Measurements from ENCODE around the gene CCDC78.

Gene CCDC78

GRCh38 chr16:695355-696089 is 30.7 kb downstream of the CCDC78 start:
- TF ChIP-seq FOXP2 (optimal IDR thresholded peaks at IDR 0.05; ENCODE audit: borderline replicate concordance, extremely low read depth, extremely low read length, insufficient read depth) (no peak), REST (IDR thresholded peaks at IDR 0.05; ENCODE audit: insufficient read depth in 1 of 2, low read depth in 2 of 2, low read length in 2 of 2) (no peak), TAF1 (IDR thresholded peaks at IDR 0.05; ENCODE audit: borderline replicate concordance, insufficient read depth, low read length) (no peak), SIN3A (IDR thresholded peaks at IDR 0.05; ENCODE audit: borderline replicate concordance, insufficient read depth, low read length) (no peak), POLR2AphosphoS5 (IDR thresholded peaks at IDR 0.05; ENCODE audit: low read depth, low read length) (no peak)

GRCh38 chr16:694863-695354 is 31.3 kb downstream of the CCDC78 start:
- TF ChIP-seq POLR2AphosphoS5 (IDR thresholded peaks at IDR 0.05; ENCODE audit: low read depth, low read length) (no peak), REST (IDR thresholded peaks at IDR 0.05; ENCODE audit: insufficient read depth in 1 of 2, low read depth in 2 of 2, low read length in 2 of 2) (no peak), SIN3A (IDR thresholded peaks at IDR 0.05; ENCODE audit: borderline replicate concordance, insufficient read depth, low read length) (no peak), TAF1 (IDR thresholded peaks at IDR 0.05; ENCODE audit: borderline replicate concordance, insufficient read depth, low read length) (no peak), FOXP2 (optimal IDR thresholded peaks at IDR 0.05; ENCODE audit: borderline replicate concordance, extremely low read depth, extremely low read length, insufficient read depth) (no peak)

GRCh38 chr16:694187-694862 is 31.9 kb downstream of the CCDC78 start:
- TF ChIP-seq TAF1 (IDR thresholded peaks at IDR 0.05; ENCODE audit: borderline replicate concordance, insufficient read depth, low read length): no peak
- TF ChIP-seq FOXP2 (optimal IDR thresholded peaks at IDR 0.05; ENCODE audit: borderline replicate concordance, extremely low read depth, extremely low read length, insufficient read depth): no peak
- no peak for TF ChIP-seq REST (IDR thresholded peaks at IDR 0.05; ENCODE audit: insufficient read depth in 1 of 2, low read depth in 2 of 2, low read length in 2 of 2)
- TF ChIP-seq POLR2AphosphoS5 (IDR thresholded peaks at IDR 0.05; ENCODE audit: low read depth, low read length): no peak
- TF ChIP-seq SIN3A (IDR thresholded peaks at IDR 0.05; ENCODE audit: borderline replicate concordance, insufficient read depth, low read length): no peak

GRCh38 chr16:693766-694165 is 32.5 kb downstream of the CCDC78 start:
- no peak for TF ChIP-seq POLR2AphosphoS5 (IDR thresholded peaks at IDR 0.05; ENCODE audit: low read depth, low read length)
- TF ChIP-seq FOXP2 (optimal IDR thresholded peaks at IDR 0.05; ENCODE audit: borderline replicate concordance, extremely low read depth, extremely low read length, insufficient read depth): no peak
- no peak for TF ChIP-seq SIN3A (IDR thresholded peaks at IDR 0.05; ENCODE audit: borderline replicate concordance, insufficient read depth, low read length)
- no peak for TF ChIP-seq TAF1 (IDR thresholded peaks at IDR 0.05; ENCODE audit: borderline replicate concordance, insufficient read depth, low read length)
- TF ChIP-seq REST (IDR thresholded peaks at IDR 0.05; ENCODE audit: insufficient read depth in 1 of 2, low read depth in 2 of 2, low read length in 2 of 2): no peak
